Hair follicular keratinocyte (primary cell): ENCODE measurements around the gene OR5AU1. TPM values are rescaled to one million over a fixed set of nuclear protein-coding genes. Genes with fewer than 3 reads are reported as not detected.

Source experiments
- total RNA-seq: library from RNA; depleted of rRNA; stranded (reverse); fragments of >200 nt; gene quantifications from 2 replicates; pipeline ENCODE4 v1.2.3, GENCODE V29; 2015

OR5AU1 gene
- total RNA-seq, result not detected in 2 replicates

DNA sequence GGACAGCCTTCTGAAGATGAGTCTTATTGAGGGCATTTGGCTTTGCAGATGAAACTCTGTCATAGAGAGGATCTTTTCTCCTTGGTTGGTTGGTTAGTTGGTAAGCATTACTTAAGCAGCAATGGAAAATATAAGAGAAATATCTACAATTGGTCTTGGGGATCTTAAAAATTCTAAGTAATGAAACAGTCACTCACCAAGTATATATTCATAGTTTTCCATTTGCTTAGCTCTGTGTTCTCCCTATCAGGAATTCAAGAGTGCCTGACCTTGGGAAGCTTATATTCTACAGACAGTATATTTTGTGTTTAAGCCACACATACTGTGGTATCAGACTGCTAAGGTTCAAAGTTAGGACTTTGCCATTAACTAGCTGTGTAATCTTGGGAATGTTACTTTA, at the start of gene OR5AU1:
Gene OR5AU1 (minus strand): TSS at position 101 of the 400 bp plus-strand sequence. CDS start 191 bp downstream, outside the sequence.

Other genes with a start within 250 kb of the OR5AU1 start
- not detected in 2 replicates for gene RNASE2, start 200.6 kb downstream of the OR5AU1 start, total RNA-seq
- 81.8 and 83.8 TPM in 2 replicates for gene METTL17, start 166.1 kb downstream of the OR5AU1 start, total RNA-seq
- gene SLC39A2, start 156.8 kb downstream of the OR5AU1 start, total RNA-seq, result 0.15 and 0.31 TPM in 2 replicates
- 2.8 and 7.8 TPM in 2 replicates for gene NDRG2, start 131.0 kb downstream of the OR5AU1 start, total RNA-seq
- not detected in 2 replicates for gene TPPP2, start 125.8 kb downstream of the OR5AU1 start, total RNA-seq
- gene RNASE13, start 121.3 kb downstream of the OR5AU1 start, total RNA-seq, result not detected in 2 replicates
- 5.5 and 22.4 TPM in 2 replicates for gene RNASE7, start 113.7 kb downstream of the OR5AU1 start, total RNA-seq
- not detected in 2 replicates for gene RNASE8, start 98.2 kb downstream of the OR5AU1 start, total RNA-seq
- 6.4 and 13.7 TPM in 2 replicates for gene ARHGEF40, start 85.8 kb downstream of the OR5AU1 start, total RNA-seq
- 66.6 and 69.2 TPM in 2 replicates for gene ZNF219, start 57.4 kb downstream of the OR5AU1 start, total RNA-seq
- 0.08 and 0.31 TPM in 2 replicates for gene TMEM253, start 55.0 kb downstream of the OR5AU1 start, total RNA-seq
- 530 and 909 TPM in 2 replicates for gene HNRNPC, start 113.4 kb upstream of the OR5AU1 start, total RNA-seq
- not detected in 2 replicates for gene RPGRIP1, start 124.0 kb upstream of the OR5AU1 start, total RNA-seq
- 49.4 and 66.3 TPM in 2 replicates for gene SUPT16H, start 228.0 kb upstream of the OR5AU1 start, total RNA-seq